HepG2 (cell line): ENCODE results near the gene E2F8. TPM values are rescaled to one million over a fixed set of nuclear protein-coding genes. Genes with fewer than 3 reads are reported as not detected.
A peak's percentile ranks its signal among the peaks of the same experiment; 100 is the strongest.

Source experiments
- FLYWCH1 ChIP-seq: sonication (generic); formaldehyde crosslinking; IDR thresholded peaks from 2 replicates; pipeline ENCODE4 v1.8.1; 2023; ENCODE audit warnings: mild to moderate bottlenecking, missing genetic modification reagents
- GATAD1 ChIP-seq: IDR thresholded peaks from 2 replicates; pipeline ENCODE4 v1.6.1; 2016; ENCODE audit warnings: missing genetic modification reagents, missing compliant biosample characterization
- HNRNPLL ChIP-seq: fragments of 200-400 bp; formaldehyde crosslinking; IDR thresholded peaks from 2 replicates; pipeline ENCODE4 v1.6.1; 2017; ENCODE audit warnings: mild to moderate bottlenecking, low read depth, low read length; ENCODE audit not compliant: poor library complexity, severe bottlenecking
- SNRNP70 ChIP-seq: fragments of 200-400 bp; formaldehyde crosslinking; IDR thresholded peaks from 2 replicates; pipeline ENCODE4 v1.6.1; 2017; ENCODE audit warnings: mild to moderate bottlenecking, low read depth, low read length, moderate library complexity
- U2AF1 ChIP-seq: fragments of 200-400 bp; formaldehyde crosslinking; optimal IDR thresholded peaks from 2 replicates; pipeline ENCODE3; 2017; ENCODE audit warnings: mild to moderate bottlenecking, low read depth, low read length
- ZNF431 ChIP-seq: sonication (generic); formaldehyde crosslinking; IDR thresholded peaks from 2 replicates; pipeline ENCODE4 v1.9.0; 2022; ENCODE audit warnings: missing genetic modification reagents, low read depth, mild to moderate bottlenecking, borderline replicate concordance
- polyA plus RNA-seq, 8 experiments: library from polyadenylated mRNA; depleted of rRNA in 3 of 8; stranded (reverse) in 7 of 8; unstranded in 1 of 8; fragments of >200 nt; fragmentation: Illumina TruSeq in 4 of 8; extraction: Trizol in 4 of 8; gene quantifications; 2 replicates each; pipeline versions ENCODE4 v1.2.1 to v1.2.3, GENCODE V29; 2011 to 2016; ENCODE audit warnings: low read depth in 4 of 8, missing spikeins in 1 of 8, mixed read lengths in 1 of 8; ENCODE audit not compliant: insufficient read depth in 1 of 8
- total RNA-seq, 5 experiments: library from RNA; depleted of rRNA; stranded (reverse); fragments of >200 nt; fragmentation: Illumina TruSeq; extraction: Trizol; gene quantifications; 2 replicates each; pipeline ENCODE4 v1.2.3, GENCODE V29; 2016; ENCODE audit warnings: low read depth in 1 of 5
- TF ChIP-seq, protein P1 (sequence below): sonication (generic); formaldehyde crosslinking; IDR thresholded peaks from 2 replicates; pipeline ENCODE4 v1.5.1; 2020; ENCODE audit warnings: mild to moderate bottlenecking, missing genetic modification reagents, moderate library complexity
- TF ChIP-seq, protein P2 (sequence below): sonication (generic); formaldehyde crosslinking; IDR thresholded peaks from 2 replicates; pipeline ENCODE4 v1.5.1; 2020; ENCODE audit warnings: missing genetic modification reagents, mild to moderate bottlenecking, borderline replicate concordance
- TF ChIP-seq, protein P3 (sequence below): sonication (generic); formaldehyde crosslinking; IDR thresholded peaks from 2 replicates; pipeline ENCODE4 v1.5.0; 2020; ENCODE audit warnings: mild to moderate bottlenecking, missing genetic modification reagents
- TF ChIP-seq, protein P4 (sequence below): sonication (generic); formaldehyde crosslinking; IDR thresholded peaks from 2 replicates; pipeline ENCODE4 v1.5.0; 2020; ENCODE audit warnings: missing genetic modification reagents
- TF ChIP-seq, protein P5 (sequence below): IDR thresholded peaks from 2 replicates; pipeline ENCODE4 v1.6.1; 2016; ENCODE audit warnings: low read depth, missing genetic modification reagents, missing compliant biosample characterization

Gene E2F8
- total and polyA plus RNA-seq, 2 of the 13 experiments (the other 11 are each of a cell fraction or from before 2014, with no cell fraction given): 3.3 to 8.9 TPM

DNA sequence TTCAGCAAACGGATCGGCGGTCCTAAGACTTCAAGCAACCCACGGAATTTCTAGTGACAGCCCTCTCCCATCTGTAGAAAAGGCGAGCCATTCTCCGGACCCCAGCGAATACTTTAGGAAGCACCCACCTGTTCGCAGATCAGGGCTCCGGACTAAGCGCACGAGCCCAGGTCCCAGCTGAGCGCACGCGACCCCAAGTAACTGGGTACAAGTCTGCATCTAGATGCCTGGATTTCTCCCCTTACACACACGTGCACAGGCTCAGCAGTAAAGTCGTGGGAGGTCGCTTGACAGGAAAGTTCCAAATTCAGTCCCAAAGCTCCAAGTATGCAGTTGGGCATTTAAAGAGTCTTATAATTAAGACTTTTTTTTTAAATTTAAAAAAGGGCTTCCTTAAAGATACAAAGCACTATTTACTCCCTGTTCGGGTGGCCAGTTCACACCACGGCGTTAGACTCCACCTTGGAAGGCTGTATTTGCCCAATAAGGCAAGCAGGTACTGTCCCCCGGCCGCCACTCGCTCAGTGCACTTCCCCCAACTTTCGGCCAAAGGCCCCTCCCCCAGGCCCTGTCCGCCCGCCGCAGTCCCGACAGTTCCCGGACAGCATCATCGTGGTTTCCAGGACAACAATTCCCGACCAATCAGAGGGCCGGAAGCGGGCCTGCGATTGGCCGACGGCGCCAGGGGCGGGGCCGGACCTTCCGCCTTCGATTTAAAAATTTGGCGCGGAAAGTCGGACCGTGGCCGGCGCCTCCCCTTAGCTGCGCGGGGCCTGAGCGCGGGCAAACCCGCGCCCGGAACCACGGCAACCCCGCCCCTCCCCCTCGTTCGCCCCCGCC lies at the start of gene E2F8 (continued):
- TF ChIP-seq ZNF431: no peak
- peak; percentile 27; the same call in 1 of the 2 replicates for TF ChIP-seq GATAD1 (CRISPR knock-in tag)
- TF ChIP-seq, protein P1, sequence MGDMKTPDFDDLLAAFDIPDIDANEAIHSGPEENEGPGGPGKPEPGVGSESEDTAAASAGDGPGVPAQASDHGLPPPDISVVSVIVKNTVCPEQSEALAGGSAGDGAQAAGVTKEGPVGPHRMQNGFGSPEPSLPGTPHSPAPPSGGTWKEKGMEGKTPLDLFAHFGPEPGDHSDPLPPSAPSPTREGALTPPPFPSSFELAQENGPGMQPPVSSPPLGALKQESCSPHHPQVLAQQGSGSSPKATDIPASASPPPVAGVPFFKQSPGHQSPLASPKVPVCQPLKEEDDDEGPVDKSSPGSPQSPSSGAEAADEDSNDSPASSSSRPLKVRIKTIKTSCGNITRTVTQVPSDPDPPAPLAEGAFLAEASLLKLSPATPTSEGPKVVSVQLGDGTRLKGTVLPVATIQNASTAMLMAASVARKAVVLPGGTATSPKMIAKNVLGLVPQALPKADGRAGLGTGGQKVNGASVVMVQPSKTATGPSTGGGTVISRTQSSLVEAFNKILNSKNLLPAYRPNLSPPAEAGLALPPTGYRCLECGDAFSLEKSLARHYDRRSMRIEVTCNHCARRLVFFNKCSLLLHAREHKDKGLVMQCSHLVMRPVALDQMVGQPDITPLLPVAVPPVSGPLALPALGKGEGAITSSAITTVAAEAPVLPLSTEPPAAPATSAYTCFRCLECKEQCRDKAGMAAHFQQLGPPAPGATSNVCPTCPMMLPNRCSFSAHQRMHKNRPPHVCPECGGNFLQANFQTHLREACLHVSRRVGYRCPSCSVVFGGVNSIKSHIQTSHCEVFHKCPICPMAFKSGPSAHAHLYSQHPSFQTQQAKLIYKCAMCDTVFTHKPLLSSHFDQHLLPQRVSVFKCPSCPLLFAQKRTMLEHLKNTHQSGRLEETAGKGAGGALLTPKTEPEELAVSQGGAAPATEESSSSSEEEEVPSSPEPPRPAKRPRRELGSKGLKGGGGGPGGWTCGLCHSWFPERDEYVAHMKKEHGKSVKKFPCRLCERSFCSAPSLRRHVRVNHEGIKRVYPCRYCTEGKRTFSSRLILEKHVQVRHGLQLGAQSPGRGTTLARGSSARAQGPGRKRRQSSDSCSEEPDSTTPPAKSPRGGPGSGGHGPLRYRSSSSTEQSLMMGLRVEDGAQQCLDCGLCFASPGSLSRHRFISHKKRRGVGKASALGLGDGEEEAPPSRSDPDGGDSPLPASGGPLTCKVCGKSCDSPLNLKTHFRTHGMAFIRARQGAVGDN: peak; percentile 53
- TF ChIP-seq, protein P2, sequence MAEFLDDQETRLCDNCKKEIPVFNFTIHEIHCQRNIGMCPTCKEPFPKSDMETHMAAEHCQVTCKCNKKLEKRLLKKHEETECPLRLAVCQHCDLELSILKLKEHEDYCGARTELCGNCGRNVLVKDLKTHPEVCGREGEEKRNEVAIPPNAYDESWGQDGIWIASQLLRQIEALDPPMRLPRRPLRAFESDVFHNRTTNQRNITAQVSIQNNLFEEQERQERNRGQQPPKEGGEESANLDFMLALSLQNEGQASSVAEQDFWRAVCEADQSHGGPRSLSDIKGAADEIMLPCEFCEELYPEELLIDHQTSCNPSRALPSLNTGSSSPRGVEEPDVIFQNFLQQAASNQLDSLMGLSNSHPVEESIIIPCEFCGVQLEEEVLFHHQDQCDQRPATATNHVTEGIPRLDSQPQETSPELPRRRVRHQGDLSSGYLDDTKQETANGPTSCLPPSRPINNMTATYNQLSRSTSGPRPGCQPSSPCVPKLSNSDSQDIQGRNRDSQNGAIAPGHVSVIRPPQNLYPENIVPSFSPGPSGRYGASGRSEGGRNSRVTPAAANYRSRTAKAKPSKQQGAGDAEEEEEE (CRISPR knock-in tag): no peak
- peak; percentile 87 for TF ChIP-seq HNRNPLL
- TF ChIP-seq FLYWCH1 (CRISPR knock-in tag): no peak
- TF ChIP-seq, protein P3, sequence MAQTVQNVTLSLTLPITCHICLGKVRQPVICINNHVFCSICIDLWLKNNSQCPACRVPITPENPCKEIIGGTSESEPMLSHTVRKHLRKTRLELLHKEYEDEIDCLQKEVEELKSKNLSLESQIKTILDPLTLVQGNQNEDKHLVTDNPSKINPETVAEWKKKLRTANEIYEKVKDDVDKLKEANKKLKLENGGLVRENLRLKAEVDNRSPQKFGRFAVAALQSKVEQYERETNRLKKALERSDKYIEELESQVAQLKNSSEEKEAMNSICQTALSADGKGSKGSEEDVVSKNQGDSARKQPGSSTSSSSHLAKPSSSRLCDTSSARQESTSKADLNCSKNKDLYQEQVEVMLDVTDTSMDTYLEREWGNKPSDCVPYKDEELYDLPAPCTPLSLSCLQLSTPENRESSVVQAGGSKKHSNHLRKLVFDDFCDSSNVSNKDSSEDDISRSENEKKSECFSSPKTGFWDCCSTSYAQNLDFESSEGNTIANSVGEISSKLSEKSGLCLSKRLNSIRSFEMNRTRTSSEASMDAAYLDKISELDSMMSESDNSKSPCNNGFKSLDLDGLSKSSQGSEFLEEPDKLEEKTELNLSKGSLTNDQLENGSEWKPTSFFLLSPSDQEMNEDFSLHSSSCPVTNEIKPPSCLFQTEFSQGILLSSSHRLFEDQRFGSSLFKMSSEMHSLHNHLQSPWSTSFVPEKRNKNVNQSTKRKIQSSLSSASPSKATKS (CRISPR knock-in tag): no peak
- TF ChIP-seq, protein P4, sequence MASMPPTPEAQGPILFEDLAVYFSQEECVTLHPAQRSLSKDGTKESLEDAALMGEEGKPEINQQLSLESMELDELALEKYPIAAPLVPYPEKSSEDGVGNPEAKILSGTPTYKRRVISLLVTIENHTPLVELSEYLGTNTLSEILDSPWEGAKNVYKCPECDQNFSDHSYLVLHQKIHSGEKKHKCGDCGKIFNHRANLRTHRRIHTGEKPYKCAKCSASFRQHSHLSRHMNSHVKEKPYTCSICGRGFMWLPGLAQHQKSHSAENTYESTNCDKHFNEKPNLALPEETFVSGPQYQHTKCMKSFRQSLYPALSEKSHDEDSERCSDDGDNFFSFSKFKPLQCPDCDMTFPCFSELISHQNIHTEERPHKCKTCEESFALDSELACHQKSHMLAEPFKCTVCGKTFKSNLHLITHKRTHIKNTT (CRISPR knock-in tag): no peak
- TF ChIP-seq U2AF1: no peak
- TF ChIP-seq, protein P5, sequence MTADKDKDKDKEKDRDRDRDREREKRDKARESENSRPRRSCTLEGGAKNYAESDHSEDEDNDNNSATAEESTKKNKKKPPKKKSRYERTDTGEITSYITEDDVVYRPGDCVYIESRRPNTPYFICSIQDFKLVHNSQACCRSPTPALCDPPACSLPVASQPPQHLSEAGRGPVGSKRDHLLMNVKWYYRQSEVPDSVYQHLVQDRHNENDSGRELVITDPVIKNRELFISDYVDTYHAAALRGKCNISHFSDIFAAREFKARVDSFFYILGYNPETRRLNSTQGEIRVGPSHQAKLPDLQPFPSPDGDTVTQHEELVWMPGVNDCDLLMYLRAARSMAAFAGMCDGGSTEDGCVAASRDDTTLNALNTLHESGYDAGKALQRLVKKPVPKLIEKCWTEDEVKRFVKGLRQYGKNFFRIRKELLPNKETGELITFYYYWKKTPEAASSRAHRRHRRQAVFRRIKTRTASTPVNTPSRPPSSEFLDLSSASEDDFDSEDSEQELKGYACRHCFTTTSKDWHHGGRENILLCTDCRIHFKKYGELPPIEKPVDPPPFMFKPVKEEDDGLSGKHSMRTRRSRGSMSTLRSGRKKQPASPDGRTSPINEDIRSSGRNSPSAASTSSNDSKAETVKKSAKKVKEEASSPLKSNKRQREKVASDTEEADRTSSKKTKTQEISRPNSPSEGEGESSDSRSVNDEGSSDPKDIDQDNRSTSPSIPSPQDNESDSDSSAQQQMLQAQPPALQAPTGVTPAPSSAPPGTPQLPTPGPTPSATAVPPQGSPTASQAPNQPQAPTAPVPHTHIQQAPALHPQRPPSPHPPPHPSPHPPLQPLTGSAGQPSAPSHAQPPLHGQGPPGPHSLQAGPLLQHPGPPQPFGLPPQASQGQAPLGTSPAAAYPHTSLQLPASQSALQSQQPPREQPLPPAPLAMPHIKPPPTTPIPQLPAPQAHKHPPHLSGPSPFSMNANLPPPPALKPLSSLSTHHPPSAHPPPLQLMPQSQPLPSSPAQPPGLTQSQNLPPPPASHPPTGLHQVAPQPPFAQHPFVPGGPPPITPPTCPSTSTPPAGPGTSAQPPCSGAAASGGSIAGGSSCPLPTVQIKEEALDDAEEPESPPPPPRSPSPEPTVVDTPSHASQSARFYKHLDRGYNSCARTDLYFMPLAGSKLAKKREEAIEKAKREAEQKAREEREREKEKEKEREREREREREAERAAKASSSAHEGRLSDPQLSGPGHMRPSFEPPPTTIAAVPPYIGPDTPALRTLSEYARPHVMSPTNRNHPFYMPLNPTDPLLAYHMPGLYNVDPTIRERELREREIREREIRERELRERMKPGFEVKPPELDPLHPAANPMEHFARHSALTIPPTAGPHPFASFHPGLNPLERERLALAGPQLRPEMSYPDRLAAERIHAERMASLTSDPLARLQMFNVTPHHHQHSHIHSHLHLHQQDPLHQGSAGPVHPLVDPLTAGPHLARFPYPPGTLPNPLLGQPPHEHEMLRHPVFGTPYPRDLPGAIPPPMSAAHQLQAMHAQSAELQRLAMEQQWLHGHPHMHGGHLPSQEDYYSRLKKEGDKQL (CRISPR knock-in tag): no peak
- TF ChIP-seq SNRNP70: no peak
